ENCODE measurements around the gene RPS4Y2.

The RPS4Y2 gene

DNA sequence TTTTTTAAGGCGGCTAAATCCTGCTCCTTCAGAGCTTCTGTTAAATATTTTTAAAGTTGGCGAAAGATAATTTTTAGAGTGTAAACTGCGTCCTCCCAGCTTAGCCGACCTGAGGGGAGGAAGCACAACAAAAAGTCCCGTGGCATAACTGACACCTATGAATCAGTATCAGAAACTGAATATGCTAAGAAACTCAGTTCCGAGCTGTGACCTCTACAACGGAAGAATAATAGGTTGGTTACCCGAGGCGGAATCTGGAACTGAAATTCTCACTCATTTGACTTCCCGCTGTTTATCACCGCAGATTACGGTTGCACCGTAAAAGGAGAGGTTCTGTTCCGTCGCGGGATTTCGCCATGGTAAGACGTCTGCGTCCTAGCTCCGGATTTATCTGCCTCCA is at the start of gene RPS4Y2:
RPS4Y2 (plus strand) TSS at position 301 of the 400 bp plus-strand sequence; CDS start at position 357, 56 bp downstream.
- TF ChIP-seq, protein P1, sequence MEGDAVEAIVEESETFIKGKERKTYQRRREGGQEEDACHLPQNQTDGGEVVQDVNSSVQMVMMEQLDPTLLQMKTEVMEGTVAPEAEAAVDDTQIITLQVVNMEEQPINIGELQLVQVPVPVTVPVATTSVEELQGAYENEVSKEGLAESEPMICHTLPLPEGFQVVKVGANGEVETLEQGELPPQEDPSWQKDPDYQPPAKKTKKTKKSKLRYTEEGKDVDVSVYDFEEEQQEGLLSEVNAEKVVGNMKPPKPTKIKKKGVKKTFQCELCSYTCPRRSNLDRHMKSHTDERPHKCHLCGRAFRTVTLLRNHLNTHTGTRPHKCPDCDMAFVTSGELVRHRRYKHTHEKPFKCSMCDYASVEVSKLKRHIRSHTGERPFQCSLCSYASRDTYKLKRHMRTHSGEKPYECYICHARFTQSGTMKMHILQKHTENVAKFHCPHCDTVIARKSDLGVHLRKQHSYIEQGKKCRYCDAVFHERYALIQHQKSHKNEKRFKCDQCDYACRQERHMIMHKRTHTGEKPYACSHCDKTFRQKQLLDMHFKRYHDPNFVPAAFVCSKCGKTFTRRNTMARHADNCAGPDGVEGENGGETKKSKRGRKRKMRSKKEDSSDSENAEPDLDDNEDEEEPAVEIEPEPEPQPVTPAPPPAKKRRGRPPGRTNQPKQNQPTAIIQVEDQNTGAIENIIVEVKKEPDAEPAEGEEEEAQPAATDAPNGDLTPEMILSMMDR (IDR thresholded peaks at IDR 0.05; ENCODE audit: insufficient read depth, low read depth, low read length, missing control alignments): no peak
- no peak within 1 kb of the TSS for H3K4me3 ChIP-seq (ENCODE audit: low read depth, low read length)
- DNase-seq (ENCODE audit: low read depth): no peak

DNA sequence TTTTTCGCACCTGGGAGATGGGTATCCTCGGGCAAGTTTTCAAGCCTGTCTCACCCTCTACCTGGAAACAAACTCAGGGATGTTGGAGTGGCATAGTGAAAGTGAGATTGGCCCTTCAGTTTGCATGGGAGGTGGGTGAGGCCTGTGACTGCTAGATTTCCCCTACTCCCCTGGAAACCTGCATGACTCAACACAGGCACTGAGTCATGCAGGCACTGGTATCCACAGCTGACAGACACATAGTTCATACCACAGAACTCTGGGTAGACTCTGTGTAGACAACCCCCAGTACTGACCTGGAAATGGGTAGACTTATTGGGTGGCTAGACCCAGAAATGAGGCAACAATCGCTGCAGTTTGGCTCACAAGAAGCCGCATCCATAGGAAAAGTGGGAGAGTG is 41.5 kb upstream of the RPS4Y2 start:
- no peak for DNase-seq (ENCODE audit: low read depth)
- TF ChIP-seq, protein P1 (IDR thresholded peaks at IDR 0.05; ENCODE audit: insufficient read depth, low read depth, low read length, missing control alignments): no peak
- no peak overlapping the region for H3K4me3 ChIP-seq (ENCODE audit: low read depth, low read length)

DNA sequence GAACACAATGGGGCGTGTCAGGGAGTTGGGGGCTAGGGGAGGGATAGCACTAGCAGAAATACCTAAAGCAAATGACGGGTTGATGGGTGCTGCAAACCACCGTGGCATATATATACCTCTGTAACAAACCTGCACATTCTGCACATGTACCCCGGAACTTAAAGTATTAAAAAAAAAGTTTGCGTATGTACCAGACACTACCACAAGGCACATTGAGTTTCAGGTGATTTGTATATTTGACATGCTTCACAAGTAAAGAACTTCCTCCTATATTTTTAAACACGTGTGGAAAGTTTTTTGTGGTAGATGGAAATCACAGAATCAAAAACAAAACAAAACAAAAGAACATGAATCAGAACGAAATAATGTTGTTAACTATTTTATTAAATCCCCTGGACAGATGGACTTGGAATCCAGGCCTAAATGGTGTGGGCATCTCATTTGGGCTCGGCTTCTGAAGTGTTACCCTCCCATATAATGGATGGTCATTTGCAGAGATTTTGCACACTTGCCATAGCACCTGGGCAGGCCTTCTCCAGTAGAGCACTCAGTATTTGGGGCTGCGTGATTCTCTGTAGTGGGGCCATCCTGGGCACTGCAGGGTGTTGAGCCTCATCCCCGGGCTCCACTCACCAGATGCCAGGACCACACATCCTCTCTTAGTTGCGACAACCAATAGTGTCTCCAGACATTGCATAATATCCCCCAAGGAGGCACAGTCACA is 29.6 kb upstream of the RPS4Y2 start:
- TF ChIP-seq, protein P1 (IDR thresholded peaks at IDR 0.05; ENCODE audit: insufficient read depth, low read depth, low read length, missing control alignments): no peak
- H3K4me3 ChIP-seq (ENCODE audit: low read depth, low read length): no peak overlapping the region
- no peak for DNase-seq (ENCODE audit: low read depth)

DNA sequence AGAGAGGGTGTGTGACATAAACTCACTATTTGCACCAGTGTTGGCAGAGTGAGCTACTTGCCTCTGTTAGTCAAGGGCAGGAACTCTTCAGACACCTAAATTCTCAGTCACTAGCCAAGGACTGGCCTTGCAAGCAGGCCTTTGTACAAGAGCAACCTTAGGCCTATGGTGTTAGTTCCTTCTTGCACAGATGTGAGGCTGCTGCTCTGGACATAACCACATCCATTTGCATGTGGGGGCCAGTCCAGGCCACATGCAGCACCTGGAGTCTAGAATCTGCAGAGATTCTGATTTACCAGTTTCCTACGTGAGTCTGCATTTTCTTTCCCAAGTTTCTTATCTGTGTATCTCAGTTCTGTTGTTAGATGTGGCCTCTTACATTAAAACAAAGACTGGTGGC is 20.7 kb upstream of the RPS4Y2 start:
- TF ChIP-seq, protein P1 (IDR thresholded peaks at IDR 0.05; ENCODE audit: insufficient read depth, low read depth, low read length, missing control alignments): no peak
- no peak for DNase-seq (ENCODE audit: low read depth)
- H3K4me3 ChIP-seq (ENCODE audit: low read depth, low read length): no peak overlapping the region

DNA sequence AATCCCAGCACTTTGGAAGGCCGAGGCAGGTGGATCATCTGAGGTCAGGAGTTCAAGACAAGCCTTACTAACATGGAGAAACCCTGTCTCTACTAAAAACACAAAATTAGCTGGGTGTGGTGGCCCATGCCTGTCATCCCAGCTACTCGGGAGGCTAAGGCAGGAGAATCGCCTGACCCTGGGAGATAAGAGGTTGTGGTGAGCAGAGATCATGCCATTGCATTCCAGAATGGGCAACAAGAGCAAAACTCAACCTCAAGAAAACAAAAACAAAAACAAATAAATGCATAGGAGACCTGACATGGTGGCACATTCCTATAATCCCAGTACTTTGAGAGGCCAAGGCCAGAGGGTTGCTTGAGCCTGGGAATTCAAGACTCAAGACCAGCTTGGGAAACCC is 16.1 kb upstream of the RPS4Y2 start:
- H3K4me3 ChIP-seq (ENCODE audit: low read depth, low read length): no peak overlapping the region
- DNase-seq (ENCODE audit: low read depth): no peak
- TF ChIP-seq, protein P1 (IDR thresholded peaks at IDR 0.05; ENCODE audit: insufficient read depth, low read depth, low read length, missing control alignments): no peak

DNA sequence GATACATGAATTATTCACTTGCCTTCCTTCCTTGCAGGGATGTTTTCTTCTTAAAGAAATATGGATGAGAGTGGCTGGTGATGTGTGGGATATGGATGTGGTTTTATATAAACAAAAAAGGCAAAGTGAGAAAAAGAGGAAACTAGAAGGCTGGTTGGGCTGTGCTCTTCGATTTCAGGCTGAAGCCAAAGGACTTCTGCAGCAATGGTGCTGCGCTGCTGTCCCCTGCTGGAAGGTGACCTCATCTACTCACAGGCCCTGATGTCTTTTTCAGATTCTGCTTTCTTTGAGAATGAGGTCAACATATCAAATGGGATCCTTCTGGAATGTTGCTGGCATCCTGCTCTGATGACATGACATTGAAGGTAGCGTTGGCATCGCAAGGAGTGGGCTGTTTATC is 15.3 kb upstream of the RPS4Y2 start:
- DNase-seq (ENCODE audit: low read depth): no peak
- H3K4me3 ChIP-seq (ENCODE audit: low read depth, low read length): no peak overlapping the region
- TF ChIP-seq, protein P1 (IDR thresholded peaks at IDR 0.05; ENCODE audit: insufficient read depth, low read depth, low read length, missing control alignments): no peak

DNA sequence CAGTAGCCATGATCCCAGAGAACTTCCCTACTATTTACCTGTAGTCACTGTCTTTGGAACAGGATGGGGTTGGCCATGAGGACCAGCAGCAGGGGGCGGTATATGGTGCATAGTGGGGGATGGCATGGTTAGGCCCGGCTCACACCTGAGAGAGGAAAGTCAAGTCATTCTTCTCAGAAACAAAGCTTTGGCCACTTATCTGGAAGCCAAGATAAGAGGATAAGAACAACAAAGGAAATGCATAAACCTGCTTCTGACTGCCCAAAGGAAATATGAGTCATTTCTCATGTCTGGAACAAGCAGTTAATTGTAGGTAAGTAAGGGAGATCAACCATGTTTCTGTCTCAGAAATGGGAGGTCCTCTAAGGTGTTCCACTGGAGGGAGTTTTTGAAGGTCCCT is 10.8 kb upstream of the RPS4Y2 start:
- TF ChIP-seq, protein P1 (IDR thresholded peaks at IDR 0.05; ENCODE audit: insufficient read depth, low read depth, low read length, missing control alignments): no peak
- DNase-seq (ENCODE audit: low read depth): no peak
- no peak overlapping the region for H3K4me3 ChIP-seq (ENCODE audit: low read depth, low read length)

Measured in GM12865 (cell line).